GM18519 (cell line): ENCODE results near the gene ANKRD62.
"Not testable (repeated sequence)": the region's sequence is repeated elsewhere in the genome, so short reads cannot be mapped to it uniquely, and the experiment has no call there.

Source experiments
- ATAC-seq: cut with Tn5 transposase; IDR thresholded peaks from one replicate; pipeline ENCODE4 v1.9.1; 2021; ENCODE audit warnings: mild to moderate bottlenecking, moderate library complexity; ENCODE audit not compliant: unreplicated experiment, low FRiP score

Gene ANKRD62

GRCh38 chr18:12091538-12092141, 2.0 kb upstream of the ANKRD62 start:
- no peak for ATAC-seq

DNA sequence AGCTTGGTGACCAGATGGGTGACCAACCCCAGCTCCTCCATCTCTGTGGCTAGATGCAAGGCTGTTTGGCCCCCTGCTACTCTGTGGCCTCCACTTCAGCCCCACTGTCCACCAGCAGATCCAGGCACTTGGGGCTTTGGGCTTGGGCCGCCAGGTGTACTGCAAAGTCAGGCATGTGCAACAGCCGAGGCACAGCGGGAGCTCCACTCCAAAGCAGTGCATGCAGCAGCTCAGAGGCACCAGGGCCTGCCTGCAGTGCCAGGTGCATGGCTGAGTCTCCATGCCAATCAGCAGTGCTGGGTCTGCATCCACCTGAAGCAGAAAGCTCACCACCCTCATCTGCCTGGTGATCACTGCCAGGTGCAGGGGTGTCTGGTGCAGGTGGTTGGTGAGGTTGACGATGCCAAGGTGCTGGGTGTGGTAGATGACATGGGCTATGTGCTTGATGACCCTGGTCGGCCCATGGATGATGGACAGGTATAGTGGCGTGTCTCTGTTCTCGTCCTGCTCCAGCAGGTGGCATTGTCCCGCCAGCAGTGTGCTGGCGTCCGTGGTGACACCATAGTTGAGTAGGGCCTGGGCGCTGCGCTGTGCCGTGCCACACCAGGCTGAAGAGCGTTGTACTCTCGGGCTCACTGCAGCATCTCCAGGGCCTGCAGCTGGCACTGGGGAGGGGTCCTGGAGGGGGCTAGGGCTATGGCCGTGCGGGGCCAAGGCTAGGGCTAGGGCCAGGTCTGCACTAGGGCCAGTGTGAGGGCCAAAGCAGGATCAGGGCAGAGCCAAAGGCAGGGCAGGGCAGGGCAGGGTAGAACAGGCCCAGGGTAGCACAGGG, 1.0 kb upstream of the ANKRD62 start:
- ATAC-seq: no peak

DNA sequence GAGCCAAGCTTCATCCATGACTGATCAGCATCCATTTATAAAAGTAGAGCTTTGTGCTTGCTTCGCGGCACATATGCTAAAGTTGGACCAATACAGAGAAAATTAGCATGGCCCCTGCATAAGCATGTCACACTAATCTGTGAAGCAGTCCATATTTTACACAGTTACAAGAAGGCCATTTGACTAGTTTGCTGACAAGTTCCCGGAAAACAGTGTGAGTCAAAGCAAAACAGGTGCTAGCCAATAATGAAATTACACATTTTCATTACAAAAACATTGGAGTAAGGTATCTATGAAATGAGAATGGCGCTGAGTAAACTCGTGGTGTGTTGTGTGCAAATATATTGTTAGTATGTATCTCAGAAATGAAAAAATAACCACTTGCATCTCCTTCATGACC, 4.7 kb downstream of the ANKRD62 start:
- ATAC-seq: no peak

- ATAC-seq: no peak
Measured at GRCh38 chr18:12099160-12099559, 5.5 kb downstream of the ANKRD62 start.

- ATAC-seq: no peak
Measured at GRCh38 chr18:12101266-12101665, 7.6 kb downstream of the ANKRD62 start.

DNA sequence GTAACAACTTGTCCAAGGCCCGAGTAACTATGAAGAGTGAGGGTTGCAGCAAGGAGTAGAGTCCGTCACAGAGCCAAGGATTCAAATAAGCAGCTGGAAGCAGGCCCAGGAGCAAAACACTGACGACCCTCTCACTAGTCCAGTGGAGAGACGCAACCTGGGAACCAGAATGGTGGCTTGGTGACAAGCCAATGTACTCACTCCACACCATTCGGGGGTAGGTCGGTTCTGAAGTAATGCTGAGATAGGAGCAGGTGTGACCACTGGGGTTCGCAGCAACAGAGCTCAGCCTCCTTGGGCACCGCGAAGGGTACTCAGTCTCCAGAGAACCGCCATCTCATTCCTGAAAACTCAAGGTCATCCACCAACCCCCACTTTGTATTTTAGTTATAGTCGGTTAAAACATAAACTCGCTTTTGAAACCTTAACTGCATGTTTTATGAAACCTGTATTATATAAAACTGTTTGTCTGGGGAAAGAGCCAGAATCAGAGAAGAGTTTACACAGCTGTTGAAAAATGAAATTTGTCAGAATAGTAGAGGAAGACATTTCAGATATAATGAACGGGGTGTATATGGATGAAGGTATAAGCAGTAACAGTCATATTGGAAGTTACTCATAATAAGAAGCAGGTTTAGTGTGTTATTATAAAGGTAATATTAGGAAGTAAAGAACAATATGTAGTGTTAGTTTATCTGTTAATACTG, 8.6 kb downstream of the ANKRD62 start:
- no peak for ATAC-seq

GRCh38 chr18:12106471-12106870, 12.8 kb downstream of the ANKRD62 start:
- ATAC-seq: no peak

DNA sequence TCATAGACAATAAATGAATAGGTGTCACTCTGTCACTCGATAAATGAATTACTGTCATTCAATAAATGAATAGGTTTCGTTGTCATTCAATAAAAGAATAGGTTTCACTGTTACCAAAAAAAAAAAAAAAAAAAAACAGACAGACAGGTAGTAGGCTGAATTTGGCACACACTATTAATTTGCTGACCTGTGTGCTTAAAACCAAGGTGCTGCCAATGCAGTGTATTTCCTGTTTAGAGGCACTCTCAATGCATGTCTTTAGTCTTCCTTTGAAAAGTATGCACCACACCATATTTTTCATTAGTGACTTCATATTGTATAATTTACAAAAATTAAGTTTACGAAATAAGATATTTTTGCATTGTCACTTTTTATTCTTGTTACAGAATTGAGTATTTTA, 16.2 kb downstream of the ANKRD62 start:
- ATAC-seq: no peak

DNA sequence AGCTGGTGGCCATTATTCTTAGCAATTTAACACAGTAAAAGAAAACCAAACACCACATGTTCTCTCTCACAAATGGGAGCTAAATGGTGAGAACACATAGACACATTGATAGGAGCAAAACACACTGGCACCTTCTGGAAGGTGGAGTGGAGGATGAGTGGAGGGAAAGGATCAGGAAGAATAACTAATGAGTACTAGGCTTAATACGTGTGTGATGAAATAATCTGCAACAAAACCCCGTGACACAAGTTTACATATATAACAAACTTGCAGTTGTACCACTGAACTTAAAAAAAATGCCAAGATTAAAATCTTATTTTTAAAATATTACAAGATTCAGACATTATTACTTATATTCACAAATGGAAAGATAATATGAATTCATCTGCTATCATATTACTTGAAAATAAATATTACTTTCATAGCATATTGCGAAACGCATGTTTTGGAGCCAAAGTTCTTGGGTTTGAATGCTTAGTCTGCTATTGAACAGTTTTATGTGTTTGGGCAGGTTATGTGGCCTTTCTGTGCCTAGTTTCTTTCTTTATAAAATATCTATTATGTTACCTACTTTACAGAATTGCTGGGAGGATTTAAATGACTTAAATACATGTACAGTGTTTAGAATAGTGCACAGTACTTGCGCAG, 20.5 kb downstream of the ANKRD62 start:
- ATAC-seq: no peak

- no peak for ATAC-seq
Measured at GRCh38 chr18:12119358-12119757, 25.7 kb downstream of the ANKRD62 start.

- no peak for ATAC-seq
Measured at GRCh38 chr18:12121175-12122042, 27.8 kb downstream of the ANKRD62 start.

DNA sequence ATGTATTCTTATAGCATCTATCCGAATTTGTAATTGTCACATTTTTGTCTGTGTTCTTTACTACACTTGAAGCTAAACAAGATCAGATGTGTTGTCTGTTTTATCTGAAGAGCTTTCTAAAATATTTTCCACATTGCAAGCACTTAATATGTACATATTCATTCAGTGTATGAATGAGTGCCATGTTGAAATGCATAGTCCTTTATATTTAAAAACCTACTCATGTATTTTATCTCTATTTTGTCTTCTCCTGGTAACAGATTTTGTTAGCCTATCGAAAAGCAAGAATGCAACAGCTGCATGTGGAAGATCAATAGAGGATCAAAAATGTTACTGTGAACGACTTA, 28.4 kb downstream of the ANKRD62 start:
- not testable (repeated sequence) for ATAC-seq

DNA sequence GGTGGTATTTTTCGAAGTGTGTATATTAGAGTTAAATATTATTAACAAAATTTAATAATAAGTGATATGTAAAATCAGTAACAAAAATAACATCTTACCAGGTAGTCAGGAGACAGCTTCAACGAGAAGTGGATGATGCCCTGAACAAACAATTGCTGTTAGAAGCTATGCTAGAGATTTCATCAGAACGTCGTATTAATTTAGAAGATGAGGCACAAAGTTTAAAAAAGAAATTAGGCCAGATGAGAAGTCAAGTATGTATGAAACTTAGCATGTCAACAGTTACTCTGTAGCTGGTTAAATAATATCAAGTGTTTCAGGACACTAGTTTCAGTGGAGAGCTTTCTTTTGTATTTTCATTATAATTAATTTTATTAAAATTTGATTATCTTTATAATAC, 34.0 kb downstream of the ANKRD62 start:
- not testable (repeated sequence) for ATAC-seq

- ATAC-seq: not testable (repeated sequence)
Measured at GRCh38 chr18:12138831-12139230, 45.2 kb downstream of the ANKRD62 start.

GRCh38 chr18:12140866-12141265, 47.2 kb downstream of the ANKRD62 start:
- ATAC-seq: not testable (repeated sequence)

- ATAC-seq: not testable (repeated sequence)
Measured at GRCh38 chr18:12141778-12142177, 48.1 kb downstream of the ANKRD62 start.

DNA sequence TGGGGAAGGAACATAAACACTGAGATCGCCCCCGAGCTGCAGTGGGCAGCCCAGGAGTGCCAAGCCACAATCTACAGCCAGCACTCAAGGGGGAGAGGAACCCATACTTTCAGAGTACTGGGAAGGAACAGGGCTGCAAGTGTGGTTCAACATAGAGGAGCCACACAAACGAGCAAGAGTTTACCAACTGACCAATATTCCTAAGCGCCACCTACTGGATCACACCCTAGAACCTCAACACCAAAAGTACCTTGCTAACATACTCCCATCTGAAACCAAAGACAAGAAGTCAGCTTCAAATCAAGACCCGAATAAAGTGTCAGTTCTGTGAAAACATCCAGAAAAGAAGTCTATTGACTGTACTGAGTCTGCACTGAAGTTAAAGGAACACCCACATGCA, 55.8 kb downstream of the ANKRD62 start:
- ATAC-seq: not testable (repeated sequence)

- ATAC-seq: no peak
Measured at GRCh38 chr18:12154361-12154760, 60.7 kb downstream of the ANKRD62 start.

GRCh38 chr18:12155996-12156395, 62.4 kb downstream of the ANKRD62 start:
- ATAC-seq: no peak

DNA sequence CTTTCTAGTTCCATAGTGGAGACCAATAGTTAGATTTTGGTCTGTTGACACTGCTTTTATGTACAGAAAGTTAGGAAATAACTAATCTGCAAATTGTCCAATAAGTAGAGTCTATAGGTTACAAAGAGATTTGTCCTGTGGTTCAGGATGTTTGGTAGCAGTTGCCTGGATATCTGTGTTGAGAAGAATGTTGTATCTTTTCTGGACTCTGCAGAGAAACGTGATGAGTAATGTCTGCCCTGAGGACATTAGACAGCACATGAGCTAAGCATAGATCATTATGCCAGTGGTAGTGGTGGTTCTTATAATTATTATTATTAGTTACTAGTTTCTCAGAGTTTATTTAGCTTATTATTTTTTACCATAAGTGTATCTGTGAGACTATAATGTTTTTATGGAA, 65.8 kb downstream of the ANKRD62 start:
- ATAC-seq: no peak
